Stimulated activated CD8-positive, alpha-beta memory T cell treated with anti-CD3 and anti-CD28 coated beads, Interleukin-7, amount 100 ng/mL, for 1 hour (primary cell): ENCODE results near the gene PAQR3.

Experiments used
- DNase-seq, 2 donors: peaks; one replicate each; pipeline ENCODE4 v3.0.0-alpha.2; 2020; ENCODE audit warnings: low read depth in 2 of 2

Gene PAQR3

GRCh38 chr4:78862314-78862737, 76.9 kb downstream of the PAQR3 start:
- DNase-seq: no peak
